Neural crest cell (in vitro differentiated cells): ENCODE results near the gene PRKCB. TPM values are rescaled to one million over a fixed set of nuclear protein-coding genes. Genes with fewer than 3 reads are reported as not detected.

Source experiments
- DNase-seq: peaks from one replicate; pipeline ENCODE4 v3.0.0; 2021; ENCODE audit warnings: low read depth, mixed read lengths, low spot score
- H3K27ac Mint-ChIP-seq: one replicate; pipeline ENCODE4 v1.8.0; 2021; ENCODE audit warnings: mild to moderate bottlenecking, mixed read lengths; ENCODE audit not compliant: unreplicated experiment
- H3K27me3 Mint-ChIP-seq: 2 replicates; pipeline ENCODE4 v1.8.0; 2021; ENCODE audit warnings: low read depth, mild to moderate bottlenecking, mixed read lengths
- H3K36me3 Mint-ChIP-seq: 2 replicates; pipeline ENCODE4 v1.8.0; 2021; ENCODE audit warnings: low read depth, mild to moderate bottlenecking, mixed read lengths
- H3K4me1 Mint-ChIP-seq: 2 replicates; pipeline ENCODE4 v1.8.0; 2021; ENCODE audit warnings: mixed read lengths
- H3K4me3 Mint-ChIP-seq: one replicate; pipeline ENCODE4 v1.8.0; 2021; ENCODE audit warnings: mild to moderate bottlenecking, mixed read lengths
- H3K9me3 Mint-ChIP-seq: 2 replicates; pipeline ENCODE4 v1.8.0; 2021; ENCODE audit warnings: mixed read lengths
- total RNA-seq: library from RNA; stranded (reverse); gene quantifications from 2 replicates; pipeline ENCODE4 v1.2.1, GENCODE V29; 2021
- TF ChIP-seq, protein P1 (sequence below): fragments of 200-600 bp; sonication (generic); conservative IDR thresholded peaks from 2 replicates; pipeline ENCODE4 v1.5.0; 2021; ENCODE audit warnings: antibody characterized with exemption, mild to moderate bottlenecking

PRKCB gene
- total RNA-seq, 1 donor from 2014 or later: 0.77 TPM

DNA sequence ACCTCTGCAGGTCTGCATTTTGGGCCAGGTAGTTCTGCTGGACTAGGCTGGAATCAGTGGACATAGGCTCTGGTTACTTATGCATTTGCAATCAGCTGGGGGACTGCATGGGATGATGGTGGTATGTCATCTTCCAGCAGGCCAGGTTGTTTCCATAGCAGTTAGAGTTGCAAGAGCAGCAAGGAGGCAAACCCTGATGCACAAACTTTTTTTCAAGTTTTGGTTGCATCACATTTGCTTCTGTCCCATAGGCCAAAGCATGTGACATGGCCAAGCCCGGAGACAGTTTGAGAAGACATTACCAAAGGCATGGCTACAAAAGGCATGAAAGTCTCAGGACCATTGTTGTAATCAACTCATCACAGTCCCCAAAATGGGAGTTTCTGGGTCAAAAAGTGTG lies 58.2 kb downstream of the PRKCB start:
- Mint-ChIP-seq H3K27ac (no peak overlapping the region), H3K36me3 (no peaks in the 10 kb centered on the region), H3K9me3 (no peaks in the 10 kb centered on the region), H3K4me1 (no peaks in the 10 kb centered on the region), H3K27me3 (no peaks in the 10 kb centered on the region), H3K4me3 (no peak overlapping the region)
- TF ChIP-seq, protein P1, sequence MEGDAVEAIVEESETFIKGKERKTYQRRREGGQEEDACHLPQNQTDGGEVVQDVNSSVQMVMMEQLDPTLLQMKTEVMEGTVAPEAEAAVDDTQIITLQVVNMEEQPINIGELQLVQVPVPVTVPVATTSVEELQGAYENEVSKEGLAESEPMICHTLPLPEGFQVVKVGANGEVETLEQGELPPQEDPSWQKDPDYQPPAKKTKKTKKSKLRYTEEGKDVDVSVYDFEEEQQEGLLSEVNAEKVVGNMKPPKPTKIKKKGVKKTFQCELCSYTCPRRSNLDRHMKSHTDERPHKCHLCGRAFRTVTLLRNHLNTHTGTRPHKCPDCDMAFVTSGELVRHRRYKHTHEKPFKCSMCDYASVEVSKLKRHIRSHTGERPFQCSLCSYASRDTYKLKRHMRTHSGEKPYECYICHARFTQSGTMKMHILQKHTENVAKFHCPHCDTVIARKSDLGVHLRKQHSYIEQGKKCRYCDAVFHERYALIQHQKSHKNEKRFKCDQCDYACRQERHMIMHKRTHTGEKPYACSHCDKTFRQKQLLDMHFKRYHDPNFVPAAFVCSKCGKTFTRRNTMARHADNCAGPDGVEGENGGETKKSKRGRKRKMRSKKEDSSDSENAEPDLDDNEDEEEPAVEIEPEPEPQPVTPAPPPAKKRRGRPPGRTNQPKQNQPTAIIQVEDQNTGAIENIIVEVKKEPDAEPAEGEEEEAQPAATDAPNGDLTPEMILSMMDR: no peak
- DNase-seq: no peak

GRCh38 chr16:23895052-23895451 lies 59.3 kb downstream of the PRKCB start:
- no peaks in the 10 kb centered on the region for H3K27me3 Mint-ChIP-seq
- H3K4me3 Mint-ChIP-seq: no peak overlapping the region
- TF ChIP-seq, protein P1: no peak
- DNase-seq: no peak
- H3K27ac Mint-ChIP-seq: no peak overlapping the region
- no peaks in the 10 kb centered on the region for H3K36me3 Mint-ChIP-seq
- no peaks in the 10 kb centered on the region for H3K4me1 Mint-ChIP-seq
- no peaks in the 10 kb centered on the region for H3K9me3 Mint-ChIP-seq

GRCh38 chr16:23896832-23897821 lies 61.3 kb downstream of the PRKCB start:
- H3K36me3 Mint-ChIP-seq: no peaks in the 10 kb centered on the region
- H3K4me1 Mint-ChIP-seq: peaks cover 5% of the 10 kb centered on the region
- H3K27me3 Mint-ChIP-seq: peaks cover 7% of the 10 kb centered on the region
- no peak overlapping the region for H3K4me3 Mint-ChIP-seq
- H3K27ac Mint-ChIP-seq: no peak overlapping the region
- no peaks in the 10 kb centered on the region for H3K9me3 Mint-ChIP-seq
- TF ChIP-seq, protein P1: no peak
- DNase-seq: no peak

- H3K27me3 Mint-ChIP-seq: peaks cover 7% of the 10 kb centered on the region
- no peaks in the 10 kb centered on the region for H3K36me3 Mint-ChIP-seq
- H3K9me3 Mint-ChIP-seq: no peaks in the 10 kb centered on the region
- no peak overlapping the region for H3K27ac Mint-ChIP-seq
- no peak for DNase-seq
- no peak overlapping the region for H3K4me3 Mint-ChIP-seq
- H3K4me1 Mint-ChIP-seq: peaks cover 5% of the 10 kb centered on the region
- TF ChIP-seq, protein P1: no peak
These were observed 63.1 kb downstream of the PRKCB start for GRCh38 chr16:23898682-23899430.

DNA sequence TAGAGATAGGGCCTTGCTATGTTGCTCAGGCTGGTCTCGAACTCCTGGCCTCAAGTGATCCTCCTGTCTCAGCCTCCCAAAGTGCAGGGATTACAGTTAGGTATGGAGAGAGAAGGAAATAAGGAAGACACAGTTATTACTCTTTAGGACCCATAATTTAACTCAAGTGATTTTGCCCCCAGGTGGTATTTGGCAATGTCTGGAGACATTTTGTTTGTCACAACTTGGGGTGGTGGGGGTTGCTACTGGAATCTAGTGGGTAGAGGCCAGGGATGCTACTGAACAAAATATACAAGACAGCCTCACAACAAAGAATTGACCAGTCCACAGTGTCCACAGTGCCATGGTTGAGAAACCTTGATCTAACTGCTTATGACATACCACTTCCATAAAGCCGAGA lies 64.1 kb downstream of the PRKCB start:
- Mint-ChIP-seq H3K4me1 (peaks cover 5% of the 10 kb centered on the region), H3K27ac (no peak overlapping the region), H3K4me3 (no peak overlapping the region), H3K36me3 (no peaks in the 10 kb centered on the region), H3K9me3 (no peaks in the 10 kb centered on the region), H3K27me3 (peaks cover 7% of the 10 kb centered on the region)
- TF ChIP-seq, protein P1: no peak
- DNase-seq: no peak
